ENCODE data around the gene GON4L.

The GON4L gene

DNA sequence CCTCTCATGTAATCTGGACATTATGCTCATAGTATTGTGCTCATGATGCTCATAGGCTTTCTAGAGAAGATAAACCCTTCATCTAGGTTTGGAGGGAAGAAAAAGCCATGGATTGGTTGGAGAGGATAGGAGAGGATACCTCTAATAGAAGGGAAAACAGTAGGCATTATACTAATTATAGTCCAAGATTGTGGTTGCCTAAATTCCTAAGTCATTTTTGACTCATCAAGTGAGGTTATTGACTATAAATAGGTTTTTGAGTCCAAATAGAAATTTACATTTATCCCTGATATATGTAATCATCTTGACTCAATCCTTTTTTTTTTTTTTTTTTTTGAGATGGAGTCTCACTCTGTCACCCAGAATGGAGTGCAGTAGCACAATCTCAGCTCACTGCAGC is 7.4 kb upstream of the GON4L start:
- Histone ChIP-seq H3K9me3 (ENCODE audit: control insufficient read depth, low read length) (no peaks in the 10 kb centered on the region), H3K23ac (ENCODE audit: low read length in 2 of 2) (no peak overlapping the region), H3K18ac (ENCODE audit: low read depth in 1 of 2, low read length in 2 of 2) (no peak overlapping the region), H2AK5ac (ENCODE audit: low read length, severe bottlenecking) (no peak overlapping the region), H2AFZ (ENCODE audit: low read depth, low read length) (no peak overlapping the region), H2BK5ac (ENCODE audit: low read depth, low read length, poor library complexity, severe bottlenecking) (no peak overlapping the region), H3K4me3 (ENCODE audit: insufficient read depth in 1 of 2, low read depth in 1 of 2, low read length in 2 of 2) (no peak overlapping the region), H3K14ac (ENCODE audit: low read length in 2 of 2) (no peak overlapping the region), H4K91ac (ENCODE audit: low read length) (no peak overlapping the region), H3K4me1 (ENCODE audit: control insufficient read depth, insufficient read depth, low read depth, low read length) (peaks cover 4% of the 10 kb centered on the region), H4K8ac (ENCODE audit: low read length) (no peak overlapping the region), H2BK15ac (ENCODE audit: low read depth, poor library complexity, severe bottlenecking) (no peak overlapping the region), H2BK120ac (ENCODE audit: low read depth, low read length) (no peak overlapping the region), H3K4ac (ENCODE audit: low read depth in 1 of 2, low read length in 2 of 2) (no peak overlapping the region), H3K27me3 (ENCODE audit: control insufficient read depth in 1 of 2, insufficient read depth in 1 of 2, low read length in 2 of 2) (no peaks in the 10 kb centered on the region), H3K4me2 (ENCODE audit: low read length, poor library complexity, severe bottlenecking) (no peak overlapping the region), H2BK12ac (ENCODE audit: low read length in 2 of 2) (no peak overlapping the region), H3K9ac (ENCODE audit: low read length) (no peak overlapping the region), H3K36me3 (ENCODE audit: control insufficient read depth in 1 of 2, insufficient read depth in 2 of 2, low read depth in 1 of 2, low read length in 2 of 2) (peaks cover 0 to 15% of the 10 kb centered on the region in 2 experiments), H3K27ac (ENCODE audit: low read length, poor library complexity, severe bottlenecking) (no peak overlapping the region), H3K79me1 (replicated peaks; ENCODE audit: low read length, poor library complexity, severe bottlenecking) (peaks cover 1% of the 10 kb centered on the region)
- DNase-seq: peak; percentile 22

DNA sequence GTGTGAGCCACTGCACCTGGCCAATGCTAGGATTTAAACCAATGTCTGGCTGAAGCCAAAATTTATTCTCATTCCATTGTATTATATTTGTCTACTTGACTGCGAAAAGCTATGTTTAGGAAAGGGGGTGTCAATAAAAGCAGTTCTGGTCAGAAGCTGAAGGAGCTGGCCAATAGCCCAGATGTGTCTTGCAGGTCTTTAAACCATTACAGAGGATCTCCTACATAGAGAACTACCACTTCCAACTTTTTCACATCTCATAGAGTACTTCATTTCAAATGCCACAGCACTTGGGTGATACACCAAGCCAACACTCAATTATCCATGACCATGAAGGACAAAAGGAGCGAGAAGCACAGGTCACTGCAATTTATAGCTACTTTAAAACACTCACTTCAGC is 4.9 kb upstream of the GON4L start:
- Histone ChIP-seq H3K79me1 (replicated peaks; ENCODE audit: low read length, poor library complexity, severe bottlenecking) (peaks cover 3% of the 10 kb centered on the region), H3K4me3 (ENCODE audit: insufficient read depth in 1 of 2, low read depth in 1 of 2, low read length in 2 of 2) (no peak overlapping the region), H3K4me2 (ENCODE audit: low read length, poor library complexity, severe bottlenecking) (no peak overlapping the region), H3K23ac (ENCODE audit: low read length in 2 of 2) (no peak overlapping the region), H2AFZ (ENCODE audit: low read depth, low read length) (no peak overlapping the region), H3K4me1 (ENCODE audit: control insufficient read depth, insufficient read depth, low read depth, low read length) (peaks cover 4% of the 10 kb centered on the region), H2AK5ac (ENCODE audit: low read length, severe bottlenecking) (no peak overlapping the region), H3K4ac (ENCODE audit: low read depth in 1 of 2, low read length in 2 of 2) (no peak overlapping the region), H2BK5ac (ENCODE audit: low read depth, low read length, poor library complexity, severe bottlenecking) (no peak overlapping the region), H3K9me3 (ENCODE audit: control insufficient read depth, low read length) (no peaks in the 10 kb centered on the region), H3K27ac (ENCODE audit: low read length, poor library complexity, severe bottlenecking) (no peak overlapping the region), H3K36me3 (ENCODE audit: control insufficient read depth in 1 of 2, insufficient read depth in 2 of 2, low read depth in 1 of 2, low read length in 2 of 2) (peaks cover 0 to 4% of the 10 kb centered on the region in 2 experiments), H2BK12ac (ENCODE audit: low read length in 2 of 2) (no peak overlapping the region), H4K91ac (ENCODE audit: low read length) (no peak overlapping the region), H4K8ac (ENCODE audit: low read length) (no peak overlapping the region), H3K18ac (ENCODE audit: low read depth in 1 of 2, low read length in 2 of 2) (no peak overlapping the region), H3K27me3 (ENCODE audit: control insufficient read depth in 1 of 2, insufficient read depth in 1 of 2, low read length in 2 of 2) (no peaks in the 10 kb centered on the region), H3K9ac (ENCODE audit: low read length) (no peak overlapping the region), H2BK120ac (ENCODE audit: low read depth, low read length) (no peak overlapping the region), H3K14ac (ENCODE audit: low read length in 2 of 2) (no peak overlapping the region), H2BK15ac (ENCODE audit: low read depth, poor library complexity, severe bottlenecking) (no peak overlapping the region)
- 96% methylated on average over 2 of the region's 2 CpGs for WGBS
- no peak for DNase-seq

DNA sequence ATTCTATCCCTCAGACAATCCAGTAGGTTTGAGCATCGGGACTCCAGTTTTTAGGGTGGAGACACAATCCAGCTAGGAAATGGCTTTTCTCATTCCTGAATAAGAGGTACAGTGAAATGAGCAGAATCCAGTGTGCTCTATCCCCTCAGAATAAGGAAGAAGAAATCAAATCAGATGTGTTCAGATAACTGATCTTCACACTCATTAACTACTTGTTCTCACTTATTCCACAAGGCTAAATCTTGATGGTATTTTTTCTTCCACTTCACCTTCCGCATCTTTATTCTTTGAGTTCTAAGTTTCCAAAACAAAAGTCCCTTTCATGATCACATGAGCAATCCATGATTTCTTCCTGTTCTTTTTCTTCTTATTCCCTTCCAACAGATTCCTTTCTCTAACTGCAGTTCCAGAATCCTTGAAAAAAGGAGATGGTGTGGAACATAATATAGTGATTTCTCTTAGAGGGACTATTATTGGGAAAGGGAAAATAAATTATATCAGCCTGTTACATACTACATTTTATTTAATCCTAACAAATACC is 4.0 kb upstream of the GON4L start:
- peaks cover 4% of the 10 kb centered on the region for H3K79me1 ChIP-seq (replicated peaks; ENCODE audit: low read length, poor library complexity, severe bottlenecking)

DNA sequence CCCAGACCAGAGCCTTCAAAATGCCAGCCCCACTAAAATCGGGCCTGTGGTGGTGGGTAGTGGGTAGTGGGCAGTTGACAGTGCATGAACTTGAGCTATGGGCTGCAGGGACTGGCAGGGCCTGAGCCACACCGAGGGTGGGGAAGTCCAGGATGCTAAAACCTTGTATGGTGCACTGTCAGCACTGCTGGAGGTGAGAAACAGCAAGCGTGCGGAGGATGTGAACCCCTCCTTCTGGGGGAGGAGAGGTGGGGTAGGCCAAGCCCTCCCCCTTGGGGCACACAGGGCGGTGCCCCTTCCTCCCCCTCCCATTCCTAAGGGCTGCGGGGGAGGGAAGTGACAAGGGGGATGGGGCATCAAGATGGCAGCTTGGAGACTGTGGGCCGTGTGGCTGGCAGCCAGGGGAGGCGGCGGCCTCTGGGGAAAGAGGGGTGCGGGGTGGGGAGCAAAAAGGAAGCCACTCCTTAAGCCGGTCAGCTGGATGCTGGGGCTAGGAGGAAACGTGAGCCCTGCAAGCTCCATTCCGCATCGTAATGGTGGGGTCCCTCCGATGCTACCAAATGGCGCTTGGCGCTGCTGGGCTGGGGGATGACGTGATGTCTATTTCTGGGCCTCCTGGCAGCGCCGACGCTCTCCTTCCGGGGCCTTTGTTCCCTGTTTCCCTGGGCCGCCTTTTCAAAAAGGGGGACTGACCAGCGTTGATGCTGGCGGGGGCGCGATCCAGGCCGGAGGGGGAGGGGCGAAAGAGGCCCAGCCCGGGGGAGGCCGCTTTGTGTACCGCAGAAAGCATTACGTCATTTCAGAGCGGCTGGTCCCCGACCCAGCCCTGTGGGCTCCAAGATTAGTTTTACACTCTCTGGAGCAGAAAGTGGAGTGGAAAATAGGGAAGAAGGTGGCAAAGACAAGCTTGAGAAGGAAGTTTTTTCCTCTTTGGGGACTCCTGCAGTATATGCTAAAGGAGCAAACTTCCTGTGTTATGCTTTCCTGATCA is 3.2 kb upstream of the GON4L start:
- H3K23ac ChIP-seq (ENCODE audit: low read length in 2 of 2): peak overlapping the region in 1 of 2 experiments; percentile 32
- H3K9ac ChIP-seq (ENCODE audit: low read length): peak overlapping the region; percentile 97
- peak overlapping the region in 1 of 2 experiments; percentile 61 for H2BK12ac ChIP-seq (ENCODE audit: low read length in 2 of 2)
- H3K27me3 ChIP-seq (ENCODE audit: control insufficient read depth in 1 of 2, insufficient read depth in 1 of 2, low read length in 2 of 2): no peaks in the 10 kb centered on the region
- peak overlapping the region; percentile 63 for H4K91ac ChIP-seq (ENCODE audit: low read length)
- H2AFZ ChIP-seq (ENCODE audit: low read depth, low read length): peak overlapping the region; percentile 76
- no peak overlapping the region for H2BK5ac ChIP-seq (ENCODE audit: low read depth, low read length, poor library complexity, severe bottlenecking)
- peak overlapping the region; percentile 60 to 80 for H3K18ac ChIP-seq (ENCODE audit: low read depth in 1 of 2, low read length in 2 of 2)
- peaks cover 0 to 8% of the 10 kb centered on the region in 2 experiments for H3K36me3 ChIP-seq (ENCODE audit: control insufficient read depth in 1 of 2, insufficient read depth in 2 of 2, low read depth in 1 of 2, low read length in 2 of 2)
- H3K79me1 ChIP-seq (replicated peaks; ENCODE audit: low read length, poor library complexity, severe bottlenecking): peaks cover 4% of the 10 kb centered on the region
- H3K9me3 ChIP-seq (ENCODE audit: control insufficient read depth, low read length): no peaks in the 10 kb centered on the region
- WGBS: 31% methylated on average over 33 of the region's 35 CpGs
- peak overlapping the region; percentile 45 for H3K4me2 ChIP-seq (ENCODE audit: low read length, poor library complexity, severe bottlenecking)
- H2BK120ac ChIP-seq (ENCODE audit: low read depth, low read length): peak overlapping the region; percentile 8
- H3K27ac ChIP-seq (ENCODE audit: low read length, poor library complexity, severe bottlenecking): peak overlapping the region; percentile 52
- H4K8ac ChIP-seq (ENCODE audit: low read length): peak overlapping the region; percentile 90
- peak; percentile 68 for DNase-seq
- H2AK5ac ChIP-seq (ENCODE audit: low read length, severe bottlenecking): peak overlapping the region; percentile 33
- H2BK15ac ChIP-seq (ENCODE audit: low read depth, poor library complexity, severe bottlenecking): peak overlapping the region; percentile 53
- peak overlapping the region in 1 of 2 experiments; percentile 74 for H3K14ac ChIP-seq (ENCODE audit: low read length in 2 of 2)
- peak overlapping the region; percentile 38 to 83 for H3K4me3 ChIP-seq (ENCODE audit: insufficient read depth in 1 of 2, low read depth in 1 of 2, low read length in 2 of 2)
- H3K4me1 ChIP-seq (ENCODE audit: control insufficient read depth, insufficient read depth, low read depth, low read length): peaks cover 7% of the 10 kb centered on the region
- peak overlapping the region; percentile 15 to 86 for H3K4ac ChIP-seq (ENCODE audit: low read depth in 1 of 2, low read length in 2 of 2)

More for the DNA sequence above, 4.0 kb upstream of the GON4L start:
- Histone ChIP-seq H2AFZ (ENCODE audit: low read depth, low read length) (no peak overlapping the region), H3K9me3 (ENCODE audit: control insufficient read depth, low read length) (no peaks in the 10 kb centered on the region), H4K8ac (ENCODE audit: low read length) (no peak overlapping the region), H2BK12ac (ENCODE audit: low read length in 2 of 2) (no peak overlapping the region), H3K4me3 (ENCODE audit: insufficient read depth in 1 of 2, low read depth in 1 of 2, low read length in 2 of 2) (peak overlapping the region in 1 of 2 experiments; percentile 83), H2BK120ac (ENCODE audit: low read depth, low read length) (peak overlapping the region; percentile 8), H3K4me1 (ENCODE audit: control insufficient read depth, insufficient read depth, low read depth, low read length) (peaks cover 7% of the 10 kb centered on the region), H3K36me3 (ENCODE audit: control insufficient read depth in 1 of 2, insufficient read depth in 2 of 2, low read depth in 1 of 2, low read length in 2 of 2) (peaks cover 0 to 4% of the 10 kb centered on the region in 2 experiments), H3K23ac (ENCODE audit: low read length in 2 of 2) (no peak overlapping the region), H3K4me2 (ENCODE audit: low read length, poor library complexity, severe bottlenecking) (no peak overlapping the region), H3K14ac (ENCODE audit: low read length in 2 of 2) (no peak overlapping the region), H3K27ac (ENCODE audit: low read length, poor library complexity, severe bottlenecking) (peak overlapping the region; percentile 52), H4K91ac (ENCODE audit: low read length) (no peak overlapping the region), H3K9ac (ENCODE audit: low read length) (peak overlapping the region; percentile 97), H3K18ac (ENCODE audit: low read depth in 1 of 2, low read length in 2 of 2) (no peak overlapping the region), H3K27me3 (ENCODE audit: control insufficient read depth in 1 of 2, insufficient read depth in 1 of 2, low read length in 2 of 2) (no peaks in the 10 kb centered on the region), H2BK15ac (ENCODE audit: low read depth, poor library complexity, severe bottlenecking) (no peak overlapping the region), H2BK5ac (ENCODE audit: low read depth, low read length, poor library complexity, severe bottlenecking) (no peak overlapping the region), H2AK5ac (ENCODE audit: low read length, severe bottlenecking) (no peak overlapping the region), H3K4ac (ENCODE audit: low read depth in 1 of 2, low read length in 2 of 2) (no peak overlapping the region)
- whole genome bisulfite sequencing: 97% methylated on average over 1 of the region's 2 CpGs
- no peak for DNase-seq

All from mesenchymal stem cell (in vitro differentiated cells and primary cell).